ENCODE measurements around the gene SARS1.

The SARS1 gene

GRCh38 chr1:109262231-109263055 lies 48.7 kb downstream of the SARS1 start:
- DNase-seq (ENCODE audit: low spot score): no peak

GRCh38 chr1:109263234-109263596 lies 49.5 kb downstream of the SARS1 start:
- DNase-seq (ENCODE audit: low spot score): no peak

GRCh38 chr1:109263597-109264378 lies 50.1 kb downstream of the SARS1 start:
- peak; percentile 97 for DNase-seq (ENCODE audit: low spot score)

- DNase-seq (ENCODE audit: low spot score): no peak
These were observed 50.6 kb downstream of the SARS1 start for GRCh38 chr1:109264379-109264755.

- no peak for DNase-seq (ENCODE audit: low spot score)
These were observed 51.3 kb downstream of the SARS1 start for GRCh38 chr1:109265016-109265415.

- DNase-seq (ENCODE audit: low spot score): no peak
These were observed 52.1 kb downstream of the SARS1 start for GRCh38 chr1:109265741-109266330.

GRCh38 chr1:109266965-109267364 lies 53.2 kb downstream of the SARS1 start:
- DNase-seq (ENCODE audit: low spot score): no peak

- DNase-seq (ENCODE audit: low spot score): no peak
These were observed 54.1 kb downstream of the SARS1 start for GRCh38 chr1:109267743-109268300.

GRCh38 chr1:109268431-109269211 lies 54.9 kb downstream of the SARS1 start:
- peak; percentile 69 for DNase-seq (ENCODE audit: low spot score)

GRCh38 chr1:109269212-109269980 lies 55.7 kb downstream of the SARS1 start:
- no peak for DNase-seq (ENCODE audit: low spot score)

- DNase-seq (ENCODE audit: low spot score): no peak
These were observed 56.4 kb downstream of the SARS1 start for GRCh38 chr1:109269981-109270622.

- DNase-seq (ENCODE audit: low spot score): no peak
These were observed 57.1 kb downstream of the SARS1 start for GRCh38 chr1:109270623-109271317.

- DNase-seq (ENCODE audit: low spot score): no peak
These were observed 57.7 kb downstream of the SARS1 start for GRCh38 chr1:109271458-109271857.

- no peak for DNase-seq (ENCODE audit: low spot score)
These were observed 58.5 kb downstream of the SARS1 start for GRCh38 chr1:109272021-109272799.

GRCh38 chr1:109272831-109273547 lies 59.3 kb downstream of the SARS1 start:
- DNase-seq (ENCODE audit: low spot score): no peak

- DNase-seq (ENCODE audit: low spot score): no peak
These were observed 60.0 kb downstream of the SARS1 start for GRCh38 chr1:109273570-109274288.

- no peak for DNase-seq (ENCODE audit: low spot score)
These were observed 61.1 kb downstream of the SARS1 start for GRCh38 chr1:109274533-109275476.

All from pons (tissue), 1 donor.